Measurements from ENCODE around the gene FGF11.

Gene FGF11

GRCh38 chr17:7493941-7494340 lies 54.6 kb downstream of the FGF11 start:
- TF ChIP-seq, protein P1, sequence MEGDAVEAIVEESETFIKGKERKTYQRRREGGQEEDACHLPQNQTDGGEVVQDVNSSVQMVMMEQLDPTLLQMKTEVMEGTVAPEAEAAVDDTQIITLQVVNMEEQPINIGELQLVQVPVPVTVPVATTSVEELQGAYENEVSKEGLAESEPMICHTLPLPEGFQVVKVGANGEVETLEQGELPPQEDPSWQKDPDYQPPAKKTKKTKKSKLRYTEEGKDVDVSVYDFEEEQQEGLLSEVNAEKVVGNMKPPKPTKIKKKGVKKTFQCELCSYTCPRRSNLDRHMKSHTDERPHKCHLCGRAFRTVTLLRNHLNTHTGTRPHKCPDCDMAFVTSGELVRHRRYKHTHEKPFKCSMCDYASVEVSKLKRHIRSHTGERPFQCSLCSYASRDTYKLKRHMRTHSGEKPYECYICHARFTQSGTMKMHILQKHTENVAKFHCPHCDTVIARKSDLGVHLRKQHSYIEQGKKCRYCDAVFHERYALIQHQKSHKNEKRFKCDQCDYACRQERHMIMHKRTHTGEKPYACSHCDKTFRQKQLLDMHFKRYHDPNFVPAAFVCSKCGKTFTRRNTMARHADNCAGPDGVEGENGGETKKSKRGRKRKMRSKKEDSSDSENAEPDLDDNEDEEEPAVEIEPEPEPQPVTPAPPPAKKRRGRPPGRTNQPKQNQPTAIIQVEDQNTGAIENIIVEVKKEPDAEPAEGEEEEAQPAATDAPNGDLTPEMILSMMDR (IDR thresholded peaks at IDR 0.05; ENCODE audit: low read depth, low read length, missing control alignments): no peak
- no peak overlapping the region for H3K4me3 ChIP-seq (ENCODE audit: low read depth, low read length)
- DNase-seq (ENCODE audit: low read depth): no peak
